ENCODE measurements around the gene PPP1R14C. TPM values are rescaled to one million over a fixed set of nuclear protein-coding genes. Genes with fewer than 3 reads are reported as not detected.

The PPP1R14C gene
- total RNA-seq, 1 experiment from 2014 or later = 2.5 TPM

DNA sequence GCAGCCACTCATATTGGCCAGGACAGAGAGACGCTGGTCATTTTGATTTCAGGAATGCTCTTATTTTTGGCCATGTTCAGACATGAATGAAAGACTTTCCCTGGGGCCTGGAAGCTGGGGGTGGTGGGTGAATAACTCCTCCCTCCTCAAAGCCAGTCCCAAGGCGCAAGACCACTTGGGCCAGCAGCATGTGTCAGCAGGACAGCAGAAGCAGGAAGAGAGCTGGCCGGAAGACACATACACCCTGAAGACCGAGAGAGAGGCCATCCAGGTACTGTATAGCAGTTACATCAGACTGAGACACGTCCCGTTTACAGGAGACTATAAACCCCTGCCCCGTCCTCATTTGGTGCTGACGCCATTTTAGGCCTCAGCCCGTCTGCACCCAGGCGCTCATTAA is 44.7 kb upstream of the PPP1R14C start:
- no peak overlapping the region for H3K27ac Mint-ChIP-seq (ENCODE audit: unreplicated experiment)
- no peaks in the 10 kb centered on the region for H3K9me3 Mint-ChIP-seq (ENCODE audit: unreplicated experiment)
- H3K36me3 Mint-ChIP-seq (ENCODE audit: insufficient read depth, unreplicated experiment) = no peaks in the 10 kb centered on the region
- no peak for DNase-seq
- TF ChIP-seq, protein P1, sequence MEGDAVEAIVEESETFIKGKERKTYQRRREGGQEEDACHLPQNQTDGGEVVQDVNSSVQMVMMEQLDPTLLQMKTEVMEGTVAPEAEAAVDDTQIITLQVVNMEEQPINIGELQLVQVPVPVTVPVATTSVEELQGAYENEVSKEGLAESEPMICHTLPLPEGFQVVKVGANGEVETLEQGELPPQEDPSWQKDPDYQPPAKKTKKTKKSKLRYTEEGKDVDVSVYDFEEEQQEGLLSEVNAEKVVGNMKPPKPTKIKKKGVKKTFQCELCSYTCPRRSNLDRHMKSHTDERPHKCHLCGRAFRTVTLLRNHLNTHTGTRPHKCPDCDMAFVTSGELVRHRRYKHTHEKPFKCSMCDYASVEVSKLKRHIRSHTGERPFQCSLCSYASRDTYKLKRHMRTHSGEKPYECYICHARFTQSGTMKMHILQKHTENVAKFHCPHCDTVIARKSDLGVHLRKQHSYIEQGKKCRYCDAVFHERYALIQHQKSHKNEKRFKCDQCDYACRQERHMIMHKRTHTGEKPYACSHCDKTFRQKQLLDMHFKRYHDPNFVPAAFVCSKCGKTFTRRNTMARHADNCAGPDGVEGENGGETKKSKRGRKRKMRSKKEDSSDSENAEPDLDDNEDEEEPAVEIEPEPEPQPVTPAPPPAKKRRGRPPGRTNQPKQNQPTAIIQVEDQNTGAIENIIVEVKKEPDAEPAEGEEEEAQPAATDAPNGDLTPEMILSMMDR (IDR thresholded peaks at IDR 0.05; ENCODE audit: insufficient read depth in 1 of 2, low read depth in 1 of 2, low read length in 1 of 2, severe bottlenecking in 1 of 2, unreplicated experiment in 1 of 2) = no peak
- H3K4me1 Mint-ChIP-seq (ENCODE audit: low read depth, unreplicated experiment) = no peaks in the 10 kb centered on the region
- no peaks in the 10 kb centered on the region for H3K36me3 ChIP-seq (ENCODE audit: control insufficient read depth, insufficient read depth, low read length)
- intact Hi-C loops (cut with micrococcal nuclease; ENCODE audit: unreplicated experiment) = no loop called here
- H3K27me3 Mint-ChIP-seq (ENCODE audit: insufficient read depth, unreplicated experiment) = peaks cover 10% of the 10 kb centered on the region
- ChIA-PET POLR2A (no interaction called here), CTCF (no interaction called here)
- no peaks in the 10 kb centered on the region for H3K27me3 ChIP-seq (replicated peaks; ENCODE audit: control insufficient read depth, insufficient read depth, low read length)
- no peak overlapping the region for H3K4me3 ChIP-seq (ENCODE audit: low read depth, low read length)
- H3K9me3 ChIP-seq = no peaks in the 10 kb centered on the region
- BruUV-seq (replicated peaks) = no TSS peak
- no peaks in the 10 kb centered on the region for H3K4me1 ChIP-seq
- H3K4me3 Mint-ChIP-seq (ENCODE audit: unreplicated experiment) = no peak overlapping the region

DNA sequence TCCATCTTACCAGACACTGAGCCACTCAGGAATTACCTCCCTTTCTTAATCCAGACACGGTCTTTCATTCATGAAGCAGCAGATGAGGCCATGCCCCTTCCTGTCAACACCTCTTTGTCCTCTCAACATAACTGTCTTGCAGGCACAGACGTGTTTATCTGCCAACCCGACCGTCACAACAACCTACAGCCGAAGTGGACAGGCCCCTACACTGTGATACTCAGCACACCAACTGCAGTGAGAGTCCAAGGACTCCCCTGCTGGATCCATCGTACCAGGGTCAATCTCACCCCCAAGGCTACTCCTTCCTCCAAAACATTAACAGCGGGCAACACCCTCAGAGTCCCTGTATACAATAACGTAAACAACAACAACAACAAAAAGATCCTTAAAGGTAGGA is 43.3 kb upstream of the PPP1R14C start:
- Mint-ChIP-seq H3K36me3 (ENCODE audit: insufficient read depth, unreplicated experiment) (no peaks in the 10 kb centered on the region), H3K4me1 (ENCODE audit: low read depth, unreplicated experiment) (no peaks in the 10 kb centered on the region), H3K4me3 (ENCODE audit: unreplicated experiment) (no peak overlapping the region), H3K27me3 (ENCODE audit: insufficient read depth, unreplicated experiment) (peaks cover 12% of the 10 kb centered on the region), H3K27ac (ENCODE audit: unreplicated experiment) (no peak overlapping the region), H3K9me3 (ENCODE audit: unreplicated experiment) (no peaks in the 10 kb centered on the region)
- H3K4me1 ChIP-seq = no peaks in the 10 kb centered on the region
- CTCF ChIA-PET = no interaction called here
- DNase-seq = no peak
- no peaks in the 10 kb centered on the region for H3K9me3 ChIP-seq
- no TSS peak for BruUV-seq (replicated peaks)
- H3K4me3 ChIP-seq (ENCODE audit: low read depth, low read length) = no peak overlapping the region
- no peaks in the 10 kb centered on the region for H3K36me3 ChIP-seq (ENCODE audit: control insufficient read depth, insufficient read depth, low read length)
- TF ChIP-seq, protein P1 (IDR thresholded peaks at IDR 0.05; ENCODE audit: insufficient read depth in 1 of 2, low read depth in 1 of 2, low read length in 1 of 2, severe bottlenecking in 1 of 2, unreplicated experiment in 1 of 2) = no peak
- intact Hi-C loops (cut with micrococcal nuclease; ENCODE audit: unreplicated experiment) = no loop called here
- POLR2A ChIA-PET = no interaction called here
- no peaks in the 10 kb centered on the region for H3K27me3 ChIP-seq (replicated peaks; ENCODE audit: control insufficient read depth, insufficient read depth, low read length)

DNA sequence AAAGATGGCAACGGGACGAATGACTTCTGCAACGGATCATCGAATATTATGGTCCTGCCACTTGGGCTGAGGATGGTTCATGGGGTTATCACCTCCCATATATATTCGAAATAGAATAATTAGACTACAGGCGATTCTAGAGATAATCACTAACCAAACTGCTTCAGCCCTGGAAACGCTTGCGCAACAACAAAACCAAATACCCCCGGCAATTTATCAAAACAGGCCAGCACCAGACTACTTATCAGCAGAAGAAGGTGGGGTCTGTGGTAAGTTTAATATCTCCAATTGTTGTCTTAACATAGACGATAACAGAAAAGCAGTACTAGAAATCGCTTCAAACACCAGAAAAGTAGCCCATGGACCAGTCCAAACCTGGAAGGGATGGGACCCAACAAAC is 42.9 kb upstream of the PPP1R14C start:
- intact Hi-C loops (cut with micrococcal nuclease; ENCODE audit: unreplicated experiment) = no loop called here
- Histone ChIP-seq H3K4me1 (no peaks in the 10 kb centered on the region), H3K9me3 (no peaks in the 10 kb centered on the region), H3K4me3 (ENCODE audit: low read depth, low read length) (no peak overlapping the region), H3K36me3 (ENCODE audit: control insufficient read depth, insufficient read depth, low read length) (no peaks in the 10 kb centered on the region), H3K27me3 (replicated peaks; ENCODE audit: control insufficient read depth, insufficient read depth, low read length) (no peaks in the 10 kb centered on the region)
- no peak overlapping the region for H3K27ac Mint-ChIP-seq (ENCODE audit: unreplicated experiment)
- DNase-seq = no peak
- H3K9me3 Mint-ChIP-seq (ENCODE audit: unreplicated experiment) = no peaks in the 10 kb centered on the region
- no peaks in the 10 kb centered on the region for H3K4me1 Mint-ChIP-seq (ENCODE audit: low read depth, unreplicated experiment)
- peaks cover 11% of the 10 kb centered on the region for H3K27me3 Mint-ChIP-seq (ENCODE audit: insufficient read depth, unreplicated experiment)
- BruUV-seq (replicated peaks) = no TSS peak
- TF ChIP-seq, protein P1 (IDR thresholded peaks at IDR 0.05; ENCODE audit: insufficient read depth in 1 of 2, low read depth in 1 of 2, low read length in 1 of 2, severe bottlenecking in 1 of 2, unreplicated experiment in 1 of 2) = no peak
- ChIA-PET POLR2A (no interaction called here), CTCF (no interaction called here)
- H3K4me3 Mint-ChIP-seq (ENCODE audit: unreplicated experiment) = no peak overlapping the region
- no peaks in the 10 kb centered on the region for H3K36me3 Mint-ChIP-seq (ENCODE audit: insufficient read depth, unreplicated experiment)

Data from Caco-2 (cell line).